DMS153 treated with DMSO at 0.1 percent for 48 hours (cell line): ENCODE measurements around the gene PLAGL1.
A peak's percentile ranks its signal among the peaks of the same experiment; 100 is the strongest.
"Not testable (repeated sequence)": the region's sequence is repeated elsewhere in the genome, so short reads cannot be mapped to it uniquely, and the experiment has no call there.

Source experiments
- DNase-seq: peaks from one replicate; lab custom pipeline; 2025; ENCODE audit not compliant: unreplicated experiment; lab: John Stamatoyannopoulos, UW

Gene PLAGL1

DNA sequence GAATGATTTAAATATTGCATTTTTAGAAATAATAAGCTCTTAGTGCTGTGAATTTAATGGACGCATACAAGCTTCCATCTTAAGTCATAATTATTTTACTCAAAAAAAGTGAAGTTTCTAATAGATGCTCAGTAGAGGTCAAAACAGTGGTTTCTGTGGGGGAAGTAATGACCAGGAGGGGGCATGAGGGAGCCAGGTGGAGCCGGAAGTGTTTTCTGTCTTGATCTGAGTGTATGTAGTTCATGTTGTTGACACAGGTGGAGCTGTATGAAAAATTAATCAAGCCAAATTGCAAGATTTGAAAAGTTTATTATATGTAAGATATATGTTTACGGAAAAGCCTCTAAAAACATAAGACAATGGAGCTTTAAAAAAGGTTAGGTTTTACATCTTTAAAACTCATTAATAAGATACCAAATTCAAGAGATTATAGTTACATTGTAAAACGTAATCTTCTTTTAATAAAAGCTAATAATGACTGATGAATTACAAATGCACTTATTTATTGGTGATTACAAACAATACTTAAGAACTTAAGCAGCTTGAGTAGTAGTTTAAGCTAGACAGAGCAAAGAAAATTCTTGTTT, 68.0 kb downstream of the PLAGL1 start:
- peak; percentile 5 for DNase-seq

DNA sequence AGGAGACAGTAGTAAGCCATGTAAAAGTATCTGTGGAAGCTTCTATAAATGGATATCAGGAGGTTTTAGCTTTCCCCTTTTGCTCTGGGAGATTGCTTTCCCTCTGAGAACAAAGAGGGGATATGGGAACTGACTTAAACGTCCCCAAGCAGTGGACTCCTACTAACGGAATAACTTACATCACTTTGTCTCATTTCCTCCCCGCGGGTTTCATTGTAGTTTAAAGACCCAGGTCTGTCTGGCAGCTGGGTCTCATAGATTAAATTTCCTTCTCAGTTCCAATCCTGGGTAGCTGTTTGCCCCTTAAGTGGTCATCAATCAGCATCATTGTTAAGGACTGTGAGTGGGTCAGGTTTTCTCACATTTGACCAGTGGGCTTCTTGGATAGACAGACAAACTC, 68.7 kb downstream of the PLAGL1 start:
- DNase-seq = no peak

DNA sequence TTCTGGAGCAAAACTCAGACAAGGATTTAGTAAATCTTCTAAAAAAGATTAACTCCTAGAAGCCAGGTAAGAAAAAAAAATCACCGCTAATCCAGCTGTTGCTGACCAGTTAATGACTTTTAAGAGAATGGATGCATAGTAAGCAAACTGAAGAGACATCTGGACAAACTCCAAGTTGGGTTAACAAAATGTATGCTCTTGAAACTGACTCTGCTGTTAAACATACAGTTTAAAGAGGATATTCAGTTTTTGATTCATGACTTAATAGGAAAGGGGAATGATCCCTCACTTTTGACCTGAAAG, 70.4 kb downstream of the PLAGL1 start:
- no peak for DNase-seq

DNA sequence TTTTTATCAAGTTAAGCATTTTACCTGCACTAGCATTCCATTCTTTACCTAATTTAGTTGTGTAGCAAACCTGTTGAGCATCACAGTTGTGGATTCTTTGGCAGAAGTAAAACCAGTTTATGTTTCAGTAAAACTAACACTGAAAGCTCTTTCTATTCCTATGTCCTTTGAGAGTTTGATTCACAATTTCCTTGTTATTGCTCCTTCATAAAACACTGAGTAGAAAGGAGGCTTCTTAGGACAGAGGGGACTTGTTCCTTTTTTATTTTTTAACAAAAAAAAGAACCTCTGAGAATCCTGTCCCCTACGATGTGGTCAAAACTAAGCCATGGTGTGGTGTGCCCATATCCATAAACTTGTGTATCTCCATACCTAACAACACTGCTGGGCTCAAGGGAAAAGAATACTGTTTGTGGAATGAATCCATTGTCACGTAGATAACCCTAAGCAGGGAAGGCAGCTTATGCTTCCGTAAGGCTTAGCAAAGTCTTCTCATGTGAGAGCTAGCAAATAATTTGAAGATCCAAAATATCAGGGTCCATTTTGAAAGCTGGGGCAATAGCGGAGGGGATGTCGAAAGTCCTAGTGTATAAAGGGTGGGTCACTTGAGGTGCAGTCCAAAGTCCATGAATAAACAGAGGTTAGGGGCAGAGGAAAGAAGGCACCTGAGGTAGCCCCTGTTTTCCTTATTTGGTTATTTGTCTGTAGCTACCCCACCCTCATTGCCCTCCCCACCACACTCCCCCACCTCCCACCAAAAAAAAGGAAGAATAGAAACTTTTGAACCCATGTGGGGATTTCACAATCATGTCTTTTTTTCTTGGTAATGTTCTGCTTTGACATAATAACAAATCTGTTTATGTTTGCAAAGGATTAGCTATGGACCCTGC, 71.0 kb downstream of the PLAGL1 start:
- no peak for DNase-seq

DNA sequence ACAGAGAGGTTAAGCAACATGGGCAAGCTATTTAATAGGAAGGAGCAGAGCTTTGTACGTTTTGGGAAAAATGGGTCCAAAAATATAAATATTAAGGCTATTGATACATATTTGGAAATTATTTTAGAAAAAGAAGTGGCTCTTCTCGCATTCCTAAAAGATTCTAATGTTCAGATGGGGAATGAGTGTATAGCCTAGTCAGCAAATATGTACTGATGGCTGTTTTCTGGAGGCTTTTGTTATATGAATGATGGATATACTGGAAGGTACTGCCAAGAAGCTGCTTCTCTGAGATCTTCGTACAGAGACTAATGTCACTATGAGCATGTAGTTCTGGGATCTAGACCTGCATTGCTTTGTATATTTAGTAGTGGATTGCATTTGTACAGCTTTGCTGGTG, 71.7 kb downstream of the PLAGL1 start:
- DNase-seq = no peak

DNA sequence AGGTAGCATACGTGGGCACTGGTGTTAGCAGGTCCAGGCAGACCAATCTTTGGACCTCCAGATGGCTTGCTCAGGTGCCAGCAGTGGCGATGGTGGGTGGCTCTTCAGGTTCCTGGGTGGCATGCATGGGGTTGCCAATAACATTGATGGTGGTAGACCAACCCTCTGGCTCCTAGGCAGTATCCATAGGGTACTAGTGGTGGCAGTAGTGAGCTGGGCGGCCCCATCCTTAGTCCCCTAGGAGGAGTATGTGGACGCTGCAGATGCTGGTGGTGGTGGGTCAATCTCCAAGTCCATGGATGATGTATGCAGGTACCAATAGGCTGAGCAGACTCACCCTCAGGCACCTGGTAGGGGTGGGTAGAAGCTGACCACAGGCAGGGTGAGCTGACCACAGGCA, 73.2 kb downstream of the PLAGL1 start:
- no peak for DNase-seq

DNA sequence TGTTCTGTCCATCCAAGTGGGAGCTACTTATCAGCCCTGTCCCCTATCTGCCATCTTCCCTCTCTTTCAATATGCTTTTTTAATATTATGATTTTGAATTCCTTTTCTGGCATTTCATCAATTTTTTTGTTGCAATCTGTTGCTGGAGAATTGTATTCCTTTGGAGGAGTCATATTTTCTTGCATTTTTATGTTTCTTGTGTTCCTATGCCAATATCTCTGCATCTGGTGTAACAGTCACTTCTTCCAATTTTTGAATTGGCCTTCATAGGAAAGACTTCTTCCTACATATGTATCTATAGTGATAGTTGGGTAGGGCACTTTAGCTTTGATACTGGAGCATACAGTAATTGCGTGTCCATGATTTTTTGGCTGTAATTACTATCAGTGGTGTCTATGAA, 73.7 kb downstream of the PLAGL1 start:
- no peak for DNase-seq

DNA sequence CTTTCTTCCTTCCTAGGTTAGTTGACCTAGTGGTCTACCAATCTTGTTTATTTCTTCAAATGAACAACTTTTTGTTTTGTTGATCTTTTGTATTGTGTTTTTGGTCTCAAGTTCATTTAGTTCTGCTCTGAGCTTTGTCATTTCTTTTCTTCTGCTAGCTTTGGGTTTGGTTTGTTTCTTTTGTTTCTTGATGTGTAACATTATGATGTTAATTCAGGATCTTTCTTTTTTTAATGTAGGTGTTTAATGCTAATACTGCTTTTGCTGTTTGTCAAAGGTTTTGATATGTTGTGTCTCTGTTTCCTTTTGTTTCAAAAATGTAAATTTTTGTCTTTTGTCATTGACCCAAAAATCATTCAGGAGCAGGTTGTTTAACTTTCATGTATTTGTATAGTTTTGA, 78.1 kb downstream of the PLAGL1 start:
- no peak for DNase-seq

DNA sequence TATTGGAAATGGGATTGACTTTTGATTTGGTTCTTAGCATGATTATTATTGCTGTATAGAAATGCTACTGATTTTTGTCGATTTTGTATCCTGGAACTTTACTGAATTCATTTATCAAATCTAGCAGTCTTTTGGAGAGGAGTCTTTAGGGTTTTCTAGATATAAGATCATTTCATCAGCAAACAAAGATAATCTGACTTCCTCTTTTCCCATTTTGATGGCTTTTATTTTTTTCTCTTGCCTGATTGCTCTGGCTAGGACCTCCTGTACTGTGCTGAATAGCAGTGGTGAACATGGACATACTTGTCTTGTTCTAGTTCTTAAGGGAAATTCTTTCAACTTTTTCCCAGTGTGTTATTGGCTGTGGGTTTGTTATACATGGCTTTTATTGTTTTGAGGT, 79.2 kb downstream of the PLAGL1 start:
- no peak for DNase-seq

DNA sequence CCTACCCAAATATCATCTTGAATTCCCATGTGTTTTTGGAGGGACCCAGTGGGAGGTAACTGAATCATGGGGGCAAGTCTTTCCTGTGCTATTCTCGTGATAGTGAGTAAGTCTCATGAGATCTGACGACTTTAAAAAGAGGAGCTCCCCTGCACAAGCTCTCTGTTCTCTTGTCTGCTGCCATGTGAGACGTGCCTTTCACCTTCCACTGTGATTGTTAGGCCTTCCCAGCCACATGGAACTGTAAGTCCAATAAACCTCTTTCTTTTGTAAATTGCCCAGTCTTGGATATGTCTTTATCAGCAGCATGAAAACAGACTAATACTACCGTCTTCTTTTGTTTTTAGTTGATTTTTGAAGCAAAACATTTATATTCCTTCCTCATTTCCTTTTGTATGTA, 91.0 kb downstream of the PLAGL1 start:
- DNase-seq = not testable (repeated sequence)

DNA sequence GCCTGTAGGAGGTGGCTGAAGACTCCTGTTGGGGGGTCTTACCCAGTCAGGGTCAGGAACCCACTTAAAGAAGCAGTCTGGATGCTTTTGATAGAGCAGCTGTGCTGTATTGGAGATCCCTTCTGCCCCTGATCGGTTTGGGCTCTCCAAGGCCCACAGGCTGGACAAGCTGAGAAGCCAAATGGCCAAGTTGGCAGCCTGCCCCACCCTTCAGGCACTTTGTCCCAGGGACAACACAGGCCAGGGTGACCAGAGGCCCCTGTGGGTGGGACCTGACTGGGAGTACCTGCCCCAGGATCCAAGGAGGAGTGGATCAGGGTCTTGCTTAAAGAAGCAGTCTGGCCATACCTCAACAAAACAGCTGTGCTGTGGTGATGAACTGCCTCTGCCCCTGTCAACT, 95.4 kb downstream of the PLAGL1 start:
- no peak for DNase-seq

DNA sequence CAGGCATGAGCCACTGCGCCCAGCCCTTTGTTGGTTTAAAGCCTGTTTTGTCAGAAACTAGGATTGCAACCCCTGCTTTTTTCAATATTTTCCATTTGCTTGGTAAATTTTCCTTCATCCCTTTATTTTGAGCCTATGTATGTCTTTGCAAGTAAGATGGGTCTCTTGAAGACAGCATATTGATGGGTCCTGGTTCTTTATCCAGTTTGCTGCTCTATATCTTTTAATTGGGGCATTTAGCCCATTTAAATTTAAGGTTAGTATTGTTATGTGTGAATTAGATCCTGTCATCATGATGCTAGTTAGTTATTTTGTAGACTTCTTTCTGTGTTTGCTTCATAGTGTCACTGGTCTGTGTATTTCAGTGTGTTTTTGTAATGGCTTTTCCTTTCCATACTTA, 97.0 kb downstream of the PLAGL1 start:
- DNase-seq = no peak

DNA sequence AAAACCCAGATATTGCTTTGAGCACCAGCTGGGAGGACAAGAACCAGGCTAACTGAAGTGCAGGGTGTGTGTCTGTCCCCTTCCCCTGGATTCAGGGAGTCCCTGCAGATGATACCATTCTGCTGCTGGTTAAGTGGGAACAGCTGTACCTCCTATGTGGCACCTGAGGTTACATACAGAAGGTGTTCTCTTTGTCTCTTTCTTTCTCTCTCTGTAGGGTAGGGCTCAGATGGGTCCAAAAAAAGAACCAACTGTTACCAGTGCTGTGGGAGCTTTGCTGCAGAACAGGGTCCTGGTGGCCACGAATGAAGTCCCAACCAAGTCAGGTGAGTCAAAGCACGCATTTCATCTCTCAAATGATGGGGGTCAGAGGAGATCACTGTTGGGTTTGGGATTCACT, 105.2 kb downstream of the PLAGL1 start:
- no peak for DNase-seq

DNA sequence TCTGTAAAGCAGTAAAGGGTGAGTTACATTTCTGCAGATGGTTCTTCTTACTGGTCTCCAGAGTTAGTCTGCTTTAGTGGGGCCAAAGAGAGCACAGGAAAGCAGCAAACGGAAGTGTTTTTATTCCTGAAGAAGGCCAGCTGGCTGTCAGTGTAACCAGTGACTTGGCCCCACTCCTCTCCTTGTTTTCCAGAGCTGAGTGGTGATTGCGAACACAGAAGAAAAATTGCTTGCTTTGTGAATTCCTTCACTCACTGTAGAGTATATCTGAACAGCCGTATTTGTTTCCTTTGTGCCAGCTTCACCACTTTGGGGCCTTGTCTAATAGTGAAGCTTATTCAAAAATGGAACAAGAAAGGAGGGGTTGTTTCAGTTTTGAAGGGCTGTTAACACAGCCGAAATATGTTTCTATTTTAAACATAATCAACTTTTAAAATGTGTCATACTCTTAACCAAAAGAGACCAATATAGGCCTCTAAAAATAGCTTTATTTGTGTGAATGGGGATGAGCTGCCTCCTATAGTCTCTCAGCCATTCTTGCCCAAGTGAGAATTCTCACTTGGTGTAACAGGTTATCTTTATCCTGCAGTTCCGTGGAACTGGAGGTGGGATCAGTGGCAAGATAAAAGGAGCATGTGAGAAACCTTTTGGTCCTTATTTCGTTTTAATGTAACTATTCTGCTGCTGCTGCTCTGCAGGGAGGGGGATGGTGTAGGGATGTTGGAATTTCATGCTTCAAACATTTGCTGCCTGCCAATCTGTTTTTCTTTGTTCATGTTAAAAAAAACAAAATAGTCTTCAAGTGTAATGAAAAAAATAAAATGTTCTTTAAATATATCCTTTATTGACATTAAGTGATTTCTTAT, 105.9 kb downstream of the PLAGL1 start:
- no peak for DNase-seq

DNA sequence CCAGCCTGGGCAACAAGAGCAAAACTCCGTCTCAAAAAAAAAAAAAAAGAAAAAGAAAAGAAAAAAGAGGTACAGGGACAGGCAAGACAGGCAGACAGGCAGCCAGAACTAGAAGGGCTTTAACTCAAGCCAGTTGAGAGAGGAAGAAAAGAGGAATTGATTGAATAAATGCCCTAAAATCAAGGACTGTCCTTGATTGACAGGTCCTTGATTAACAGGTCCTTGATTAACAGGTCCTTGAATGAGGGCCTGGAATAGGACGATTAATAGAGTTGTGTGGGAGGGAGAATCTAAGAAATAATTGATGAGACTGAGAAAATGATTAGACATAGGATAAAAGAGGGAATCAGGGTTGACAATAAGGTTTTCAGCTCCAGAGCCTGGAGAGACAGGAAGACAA, 107.7 kb downstream of the PLAGL1 start:
- DNase-seq = no peak

DNA sequence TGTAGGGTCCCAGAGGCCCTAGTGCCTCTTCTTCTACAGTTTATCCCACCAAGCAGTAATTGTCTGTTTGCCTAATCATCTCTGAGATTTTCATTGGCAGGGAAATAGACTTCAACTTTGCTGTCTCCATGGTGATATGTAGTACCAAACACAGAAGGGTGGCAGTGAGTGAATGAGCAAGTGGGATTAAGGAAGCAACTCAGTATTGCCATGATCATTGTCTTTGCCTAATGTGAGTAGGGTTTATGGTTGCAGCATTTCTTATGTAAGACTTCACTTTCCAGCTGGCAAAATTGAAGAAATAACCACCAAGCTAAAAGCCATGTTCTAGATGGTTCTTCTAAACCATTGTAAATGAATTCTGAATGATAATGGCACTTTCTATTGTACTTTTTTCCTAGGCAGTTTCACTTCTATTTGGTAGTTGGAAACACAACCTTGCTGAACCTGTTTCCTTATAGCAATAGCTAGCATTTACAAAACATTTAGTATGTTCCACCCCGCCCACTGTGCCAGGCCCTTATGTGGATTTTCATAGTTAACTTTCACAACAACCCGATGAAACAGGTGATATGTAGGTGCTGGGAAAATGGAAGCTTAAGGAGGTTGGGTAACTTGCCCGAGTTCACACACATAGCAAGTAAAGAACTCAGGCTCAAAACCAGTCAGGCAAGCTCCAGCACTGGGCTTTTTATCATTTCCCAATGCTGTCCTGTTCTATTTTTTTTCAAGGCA, 111.8 kb downstream of the PLAGL1 start:
- no peak for DNase-seq

DNA sequence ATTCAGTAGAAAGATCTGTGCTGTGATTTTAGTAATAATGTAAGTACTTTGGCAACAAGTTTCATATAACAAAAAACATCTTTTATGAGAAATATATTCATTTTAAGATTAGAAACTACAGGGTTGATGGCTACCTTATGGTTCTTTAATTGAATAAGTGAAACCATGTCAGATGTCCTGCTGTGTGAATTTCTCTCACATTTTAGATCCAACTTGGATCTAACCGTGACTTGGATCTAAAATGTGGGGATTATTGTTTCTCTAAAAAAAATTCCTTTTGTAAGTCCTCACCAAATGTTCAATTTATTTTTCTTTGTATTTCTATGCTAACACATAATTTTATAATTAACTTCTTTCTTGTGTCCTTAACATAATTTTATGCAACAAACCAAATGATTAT, 113.4 kb downstream of the PLAGL1 start:
- no peak for DNase-seq
